Activated CD8-positive, alpha-beta memory T cell treated with anti-CD3 and anti-CD28 coated beads, Interleukin-2, amount 50 U/mL, for 24 hours (primary cell): ENCODE results near the gene SORT1.
"Not testable (repeated sequence)": the region's sequence is repeated elsewhere in the genome, so short reads cannot be mapped to it uniquely, and the experiment has no call there.

Source experiments
- DNase-seq: peaks from one replicate; pipeline ENCODE4 v3.0.0-alpha.2; 2020; ENCODE audit errors: extremely low read depth

Gene SORT1

GRCh38 chr1:109338608-109339007 lies 59.1 kb downstream of the SORT1 start:
- DNase-seq: no peak

GRCh38 chr1:109338091-109338490 lies 59.6 kb downstream of the SORT1 start:
- no peak for DNase-seq

- no peak for DNase-seq
Measured at GRCh38 chr1:109335091-109335490, 62.6 kb downstream of the SORT1 start.

- DNase-seq: no peak
Measured at GRCh38 chr1:109331113-109331512, 66.6 kb downstream of the SORT1 start.

- DNase-seq: no peak
Measured at GRCh38 chr1:109327285-109327684, 70.4 kb downstream of the SORT1 start.

- no peak for DNase-seq
Measured at GRCh38 chr1:109322974-109323373, 74.7 kb downstream of the SORT1 start.

GRCh38 chr1:109319114-109319513 lies 78.6 kb downstream of the SORT1 start:
- no peak for DNase-seq

- DNase-seq: no peak
Measured at GRCh38 chr1:109316506-109316905, 81.2 kb downstream of the SORT1 start.

- DNase-seq: no peak
Measured at GRCh38 chr1:109315288-109315687, 82.4 kb downstream of the SORT1 start.

- no peak for DNase-seq
Measured at GRCh38 chr1:109314795-109315194, 82.9 kb downstream of the SORT1 start.

- DNase-seq: no peak
Measured at GRCh38 chr1:109312978-109313775, 84.5 kb downstream of the SORT1 start.

- no peak for DNase-seq
Measured at GRCh38 chr1:109312246-109312645, 85.5 kb downstream of the SORT1 start.

GRCh38 chr1:109309347-109309746 lies 88.4 kb downstream of the SORT1 start:
- DNase-seq: no peak

- DNase-seq: no peak
Measured at GRCh38 chr1:109307274-109308021, 90.3 kb downstream of the SORT1 start.

GRCh38 chr1:109306832-109307273 lies 90.9 kb downstream of the SORT1 start, which contains the start of gene MYBPHL:
TSS of gene MYBPHL (minus strand) at chr1:109307011. CDS start at chr1:109306991, 20 bp downstream.
- no peak for DNase-seq

- DNase-seq: not testable (repeated sequence)
Measured at GRCh38 chr1:109305991-109306390, 91.7 kb downstream of the SORT1 start.

- no peak for DNase-seq
Measured at GRCh38 chr1:109304226-109304920, 93.3 kb downstream of the SORT1 start.

- DNase-seq: no peak
Measured at GRCh38 chr1:109301874-109302273, 95.8 kb downstream of the SORT1 start.

- no peak for DNase-seq
Measured at GRCh38 chr1:109300650-109301151, 97.0 kb downstream of the SORT1 start.

GRCh38 chr1:109299558-109300343 lies 98.0 kb downstream of the SORT1 start:
- DNase-seq: no peak
